NCI-H1436 treated with DMSO at 0.1 percent for 48 hours (cell line): ENCODE data around the gene DAPK2.

Experiments used
- DNase-seq: peaks from one replicate; lab custom pipeline; 2025; lab: John Stamatoyannopoulos, UW

Gene DAPK2

GRCh38 chr15:64024172-64025050, 21.9 kb downstream of the DAPK2 start:
- DNase-seq, result no peak

GRCh38 chr15:64023220-64023619, 23.1 kb downstream of the DAPK2 start:
- no peak for DNase-seq

- DNase-seq, result no peak
These were observed 23.7 kb downstream of the DAPK2 start for GRCh38 chr15:64022571-64022970.

DNA sequence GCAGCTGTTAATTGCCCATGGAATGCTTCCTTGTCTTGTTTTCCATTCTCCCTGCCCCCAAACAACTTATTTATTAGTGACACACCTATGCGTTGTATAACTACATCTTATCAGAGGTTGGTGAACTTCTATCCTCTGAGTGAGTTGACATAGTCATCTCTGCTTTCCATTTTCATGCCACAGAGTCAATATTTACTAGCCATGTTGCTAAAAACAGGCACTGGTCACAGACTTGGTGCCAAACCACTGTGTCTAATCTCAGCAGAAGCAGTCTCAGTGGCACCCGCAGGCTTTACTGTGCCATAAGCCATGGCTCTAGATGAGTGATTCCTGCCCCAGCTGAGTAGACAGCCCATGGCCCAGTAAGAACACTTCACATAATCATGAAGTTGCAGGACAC, 26.5 kb downstream of the DAPK2 start:
- no peak for DNase-seq

DNA sequence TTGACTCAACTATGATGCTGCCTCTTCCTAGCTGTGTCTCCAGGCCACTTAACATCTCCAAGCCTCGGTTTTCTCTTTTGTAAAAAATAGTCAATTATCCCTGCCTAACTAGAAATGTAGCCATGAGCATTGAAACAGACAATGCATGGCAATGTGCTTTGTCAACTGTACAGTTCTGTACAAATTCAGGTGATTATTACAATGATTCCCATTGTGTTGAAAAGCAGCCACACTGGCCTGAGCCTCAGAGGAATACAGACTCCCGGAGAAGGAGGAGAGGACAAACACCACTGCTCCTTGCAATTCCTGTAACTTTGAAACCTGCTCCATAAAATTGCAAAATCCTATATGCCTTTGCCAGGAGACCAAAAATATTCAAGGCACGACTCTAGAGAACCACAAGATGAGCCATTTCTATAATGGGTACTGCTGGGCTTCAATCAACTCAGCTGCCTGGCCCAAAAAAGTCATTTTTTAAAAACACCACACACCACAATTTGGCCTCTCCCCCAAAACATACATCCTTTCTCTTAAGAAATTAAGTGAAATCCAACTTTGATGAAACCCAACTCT, 28.6 kb downstream of the DAPK2 start:
- DNase-seq, result no peak

DNA sequence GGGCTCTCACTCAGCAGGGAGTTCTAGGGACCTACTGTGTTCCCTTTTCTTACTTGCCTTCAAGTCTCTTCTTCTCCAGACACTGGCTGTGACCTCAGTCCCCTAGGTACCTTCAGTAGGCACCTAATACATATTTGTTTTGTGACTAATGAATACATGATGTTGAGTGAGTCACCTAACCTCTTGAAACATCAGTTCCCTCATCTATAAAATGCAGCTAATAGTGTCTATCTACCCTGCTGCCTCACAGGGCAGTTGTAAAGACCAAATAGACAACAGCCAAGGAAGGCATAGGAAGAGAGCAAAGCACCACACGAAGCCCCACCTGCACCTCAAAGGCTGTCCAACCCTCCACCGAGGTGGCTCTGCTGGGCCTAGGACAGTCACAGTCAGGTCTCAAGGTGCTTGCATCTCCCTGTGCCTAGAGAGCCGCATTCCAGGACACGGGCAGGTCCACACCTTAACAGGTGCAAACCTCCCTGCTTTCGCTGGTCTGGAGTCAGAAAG, 29.1 kb downstream of the DAPK2 start:
- no peak for DNase-seq

GRCh38 chr15:64016257-64016656, 30.0 kb downstream of the DAPK2 start:
- no peak for DNase-seq

DNA sequence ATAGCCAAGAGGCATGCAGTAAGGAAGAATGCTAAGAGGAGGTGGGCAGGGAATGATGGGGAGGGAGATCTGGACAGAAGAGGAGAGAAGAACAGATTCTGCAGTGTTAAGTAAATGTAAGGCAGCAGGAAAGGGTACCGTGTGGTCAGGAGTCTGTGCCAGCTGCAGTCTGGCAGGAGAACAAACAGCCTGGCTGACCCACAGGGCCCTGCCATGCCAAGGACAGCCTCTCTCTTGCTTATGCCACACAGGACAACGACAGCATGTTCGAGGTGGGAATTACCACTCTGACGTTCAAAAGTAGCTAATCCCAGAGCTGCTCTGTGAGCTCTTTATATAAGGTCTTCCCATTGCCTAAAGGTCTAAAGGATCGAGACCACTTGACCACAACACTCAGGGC, 31.3 kb downstream of the DAPK2 start:
- DNase-seq, result no peak

- DNase-seq, result no peak
These were observed 32.9 kb downstream of the DAPK2 start for GRCh38 chr15:64013179-64014062.

DNA sequence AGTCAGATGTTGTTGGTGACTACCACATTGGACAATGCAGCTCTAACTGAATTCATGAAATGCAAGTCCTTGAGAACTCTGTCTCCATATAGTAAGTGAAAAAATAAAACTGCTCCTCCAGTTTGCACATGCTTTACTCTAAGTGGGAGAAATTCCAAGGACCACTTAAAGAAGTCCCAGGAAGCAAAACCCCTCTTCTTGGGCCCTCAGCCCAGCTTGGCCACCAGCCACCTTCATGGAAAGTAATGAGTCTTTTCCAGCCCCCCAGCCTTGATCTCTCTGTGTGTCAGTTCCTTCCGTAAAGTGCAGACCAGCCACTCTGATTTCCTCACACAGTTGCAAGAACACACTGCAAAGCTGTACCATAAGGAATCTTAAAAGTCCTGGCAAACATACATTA, 34.5 kb downstream of the DAPK2 start:
- no peak for DNase-seq

DNA sequence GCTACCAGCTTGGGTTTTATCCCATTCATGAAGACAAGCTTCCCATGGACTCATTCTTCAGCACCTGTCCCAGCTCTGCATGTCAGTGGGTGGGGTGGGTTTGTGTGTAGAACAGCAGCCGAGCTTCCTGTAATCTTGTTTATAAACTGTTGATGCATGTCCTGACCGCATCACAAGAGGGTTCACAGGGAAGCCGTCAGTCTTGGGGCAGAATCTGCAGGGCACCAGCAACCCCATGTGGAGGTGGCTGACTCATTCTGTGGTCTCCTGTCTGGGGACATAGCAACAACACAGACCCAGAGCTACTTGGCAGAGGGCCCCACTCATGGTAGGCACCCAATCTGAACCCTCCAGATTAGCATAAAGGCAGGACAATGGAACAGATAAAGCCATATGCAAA, 35.6 kb downstream of the DAPK2 start:
- no peak for DNase-seq

DNA sequence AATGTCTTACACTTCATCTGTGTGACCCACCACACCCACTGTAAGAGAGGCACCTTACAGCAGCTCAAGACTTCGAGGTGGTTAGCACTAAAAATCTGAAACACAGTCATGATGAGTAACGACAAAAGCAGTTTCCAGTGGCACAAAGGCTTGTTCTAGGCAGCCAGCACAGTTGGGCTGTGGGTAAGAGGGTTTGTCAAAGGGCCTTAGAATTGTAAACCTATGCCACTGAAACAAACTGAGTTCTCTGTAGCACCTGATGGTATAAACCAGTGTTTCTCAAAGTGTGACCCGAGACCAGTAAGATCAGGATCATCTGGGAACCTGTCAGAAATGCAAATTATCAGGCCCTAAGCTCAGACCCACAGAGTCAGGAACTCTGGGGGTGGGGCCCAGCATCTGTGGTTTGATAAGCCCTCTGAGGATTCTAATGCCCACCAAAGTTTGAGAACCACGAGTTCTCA, 36.5 kb downstream of the DAPK2 start:
- DNase-seq, result no peak

GRCh38 chr15:64009241-64009640, 37.0 kb downstream of the DAPK2 start:
- DNase-seq, result no peak

DNA sequence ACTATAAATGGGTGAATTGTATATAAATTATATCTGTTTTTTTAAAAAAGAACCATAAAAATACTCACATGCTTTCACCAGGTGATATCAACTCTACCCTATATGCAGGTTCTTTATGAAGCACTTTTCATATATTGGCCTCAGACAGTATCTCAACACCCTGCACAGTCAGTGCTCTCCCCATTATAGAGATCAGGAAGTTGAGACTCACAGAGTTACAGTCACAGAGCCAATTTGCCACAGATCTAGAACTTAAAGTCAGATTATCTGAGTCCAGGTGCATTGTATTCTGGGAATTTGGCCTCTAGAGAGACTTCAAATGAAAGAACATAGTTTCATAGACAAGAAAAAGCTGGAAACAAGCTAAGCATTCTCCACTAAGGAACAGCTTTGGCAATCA, 38.1 kb downstream of the DAPK2 start:
- DNase-seq, result no peak

DNA sequence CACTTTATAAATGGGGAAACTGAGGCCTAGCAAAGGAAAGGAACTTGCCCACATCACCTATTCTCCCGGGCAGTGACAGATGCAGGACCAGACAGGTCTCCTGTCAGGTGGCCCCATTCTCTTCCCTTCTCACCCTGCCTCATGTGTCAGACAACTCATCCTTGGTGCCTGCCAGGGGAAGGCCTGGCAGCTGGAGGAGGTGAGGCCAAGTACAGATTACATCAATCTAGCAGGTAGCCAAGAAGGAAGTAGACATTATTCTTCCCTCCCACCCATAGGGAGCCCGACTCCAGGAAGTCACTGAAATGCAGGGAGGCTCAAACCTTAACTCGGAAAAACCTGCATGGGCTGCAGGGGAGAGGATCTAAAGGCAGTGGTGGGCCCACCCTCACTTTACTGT, 39.6 kb downstream of the DAPK2 start:
- DNase-seq, result no peak

- no peak for DNase-seq
These were observed 41.7 kb downstream of the DAPK2 start for GRCh38 chr15:64004587-64004986.

- DNase-seq, result no peak
These were observed 42.2 kb downstream of the DAPK2 start for GRCh38 chr15:64004056-64004455.

- DNase-seq, result no peak
These were observed 43.1 kb downstream of the DAPK2 start for GRCh38 chr15:64003182-64003581.

- DNase-seq, result no peak
These were observed 45.1 kb downstream of the DAPK2 start for GRCh38 chr15:64001148-64001547.

DNA sequence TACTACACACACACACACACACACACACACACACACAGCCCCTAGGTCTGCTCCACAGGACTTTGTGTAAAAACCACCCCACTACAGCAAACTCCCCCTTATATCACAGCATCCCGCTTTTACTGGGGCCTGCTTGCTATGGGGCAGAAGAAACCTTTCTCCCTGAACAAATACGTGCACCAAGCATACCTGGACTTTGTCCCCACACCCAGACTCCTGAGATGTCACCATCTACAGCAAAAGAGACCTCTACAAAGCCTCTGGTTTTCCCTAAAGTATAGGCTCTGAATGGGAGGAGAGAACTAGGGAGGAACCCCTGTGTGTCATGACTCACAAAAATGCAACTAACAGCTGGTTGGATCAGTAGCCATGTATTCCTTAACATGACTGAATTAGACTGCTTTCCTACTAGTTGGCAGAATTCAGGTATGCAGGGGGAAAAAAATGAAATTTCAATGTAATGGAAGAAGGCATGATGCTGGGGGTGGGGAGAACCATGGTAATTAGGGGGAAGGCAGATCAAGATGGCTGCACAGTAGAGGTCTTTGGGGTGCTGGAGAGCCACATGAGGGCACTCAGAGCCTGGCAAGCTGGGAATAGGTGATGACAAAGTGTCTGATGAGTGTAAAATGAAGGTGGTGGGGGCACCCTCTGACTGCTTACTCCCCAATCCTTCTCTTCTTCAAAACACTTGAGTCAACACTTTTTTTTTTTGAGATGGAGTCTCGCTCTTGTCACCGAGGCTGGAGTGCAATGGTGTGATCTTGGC, 45.9 kb downstream of the DAPK2 start:
- DNase-seq, result no peak

DNA sequence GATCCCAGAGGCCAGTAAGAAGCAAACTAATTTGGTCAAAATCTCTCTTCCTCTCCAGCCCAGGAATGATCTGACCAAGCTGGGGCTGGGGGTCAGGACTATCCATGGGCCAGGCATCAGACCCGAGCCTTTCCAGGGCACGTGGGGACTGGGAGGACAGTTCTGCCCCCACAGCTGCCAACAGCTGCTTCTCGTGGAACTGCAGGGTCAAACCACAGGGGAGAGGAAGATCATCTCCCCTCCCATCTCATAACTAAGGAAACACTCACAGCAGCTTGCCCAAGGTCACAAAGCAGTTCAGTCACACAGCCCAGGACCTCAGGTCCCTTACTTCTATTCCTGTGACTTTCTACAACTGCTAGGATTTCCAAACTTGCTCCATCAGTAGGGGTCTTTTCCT, 47.1 kb downstream of the DAPK2 start:
- DNase-seq, result no peak

DNA sequence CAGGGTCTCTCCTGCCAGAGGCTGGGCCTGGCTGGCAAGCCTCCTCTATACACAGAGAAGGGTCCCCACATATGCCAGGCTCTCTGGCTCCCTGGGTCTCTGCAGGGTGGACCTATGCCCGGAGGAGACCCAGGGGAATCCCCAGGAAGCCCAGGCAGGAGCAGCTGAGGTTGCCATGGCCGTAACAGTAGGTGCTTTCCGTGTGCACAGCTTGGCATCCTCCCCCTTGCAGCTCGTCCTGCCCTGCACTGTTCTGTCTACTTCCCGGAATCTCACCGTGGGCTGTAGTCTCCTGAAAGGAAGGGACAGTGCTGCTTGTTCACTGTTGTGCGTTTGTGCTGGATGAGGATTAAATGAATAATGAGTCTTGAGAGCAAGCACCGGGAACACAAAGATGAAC, 47.8 kb downstream of the DAPK2 start:
- no peak for DNase-seq
